ENCODE measurements around the gene ARHGEF28.

Gene ARHGEF28

DNA sequence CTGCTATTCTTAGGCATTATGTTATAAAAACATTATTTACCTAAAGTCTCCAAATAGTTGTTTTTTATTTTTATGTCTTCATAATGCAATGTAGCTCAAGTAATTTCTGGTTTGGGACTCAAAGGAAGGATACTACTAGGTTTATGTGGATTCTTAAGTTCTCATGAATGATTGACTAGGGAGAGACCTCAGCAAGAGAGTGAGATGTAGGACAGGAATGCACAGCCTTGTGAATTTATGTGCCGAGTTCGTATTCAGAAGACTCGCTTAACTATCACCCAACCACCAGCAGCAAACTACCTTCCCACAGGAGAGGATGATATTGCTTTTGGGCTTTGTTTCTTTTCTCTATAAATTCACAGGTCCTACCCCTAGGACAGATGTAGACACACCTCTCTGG, 282.9 kb downstream of the ARHGEF28 start:
- Histone ChIP-seq H3K4me3 (ENCODE audit: low read depth, low read length) (no peak overlapping the region), H3K27ac (ENCODE audit: low read depth, low read length) (no peak overlapping the region), H3K9ac (ENCODE audit: low read length) (no peak overlapping the region), H4K8ac (ENCODE audit: low read depth, low read length) (no peak overlapping the region), H4K12ac (ENCODE audit: low read depth, low read length) (no peak overlapping the region), H3K23ac (ENCODE audit: low read length) (no peak overlapping the region), H2BK120ac (ENCODE audit: insufficient read depth, low read length, poor library complexity) (no peak overlapping the region), H3K18ac (ENCODE audit: low read length) (no peak overlapping the region), H3K9me3 (ENCODE audit: insufficient read depth, low read depth, low read length) (peaks cover 1% of the 10 kb centered on the region), H3K36me3 (ENCODE audit: control insufficient read depth in 1 of 2, insufficient read depth in 2 of 2, low read length in 2 of 2) (no peaks in the 10 kb centered on the region), H3K14ac (ENCODE audit: low read length) (no peak overlapping the region), H3K4me2 (ENCODE audit: low read length) (no peak overlapping the region), H3K79me1 (ENCODE audit: low read length) (no peaks in the 10 kb centered on the region), H3K27me3 (ENCODE audit: insufficient read depth, low read length) (no peaks in the 10 kb centered on the region), H3K4ac (ENCODE audit: low read depth, low read length) (no peak overlapping the region), H2BK5ac (ENCODE audit: low read depth, low read length, poor library complexity) (no peak overlapping the region), H2AK5ac (ENCODE audit: low read length) (no peak overlapping the region), H2BK12ac (ENCODE audit: low read length) (no peak overlapping the region), H2AFZ (ENCODE audit: insufficient read depth, low read length, poor library complexity) (no peak overlapping the region), H4K91ac (ENCODE audit: low read depth, low read length) (no peak overlapping the region), H3K4me1 (ENCODE audit: control insufficient read depth in 1 of 2, insufficient read depth in 2 of 2, low read length in 2 of 2) (no peaks in the 10 kb centered on the region), H3K79me2 (ENCODE audit: control insufficient read depth, insufficient read depth, low read length, poor library complexity) (no peaks in the 10 kb centered on the region)
- DNase-seq, result no peak
- WGBS (ENCODE audit: extremely low coverage, insufficient coverage, insufficient read length), result no CpG with 5 or more reads among the region's 3 CpGs

DNA sequence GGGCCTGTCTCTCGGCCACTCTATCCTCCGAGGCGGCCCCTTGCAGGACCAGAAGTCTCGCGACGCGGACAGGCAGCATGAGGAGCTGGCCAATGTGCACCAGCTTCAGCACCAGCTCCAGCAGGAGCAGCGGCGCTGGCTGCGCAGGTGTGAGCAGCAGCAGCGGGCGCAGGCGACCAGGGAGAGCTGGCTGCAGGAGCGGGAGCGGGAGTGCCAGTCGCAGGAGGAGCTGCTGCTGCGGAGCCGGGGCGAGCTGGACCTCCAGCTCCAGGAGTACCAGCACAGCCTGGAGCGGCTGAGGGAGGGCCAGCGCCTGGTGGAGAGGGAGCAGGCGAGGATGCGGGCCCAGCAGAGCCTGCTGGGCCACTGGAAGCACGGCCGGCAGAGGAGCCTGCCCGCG, 283.5 kb downstream of the ARHGEF28 start:
- no peaks in the 10 kb centered on the region for H3K79me2 ChIP-seq (ENCODE audit: control insufficient read depth, insufficient read depth, low read length, poor library complexity)
- H3K36me3 ChIP-seq (ENCODE audit: control insufficient read depth in 1 of 2, insufficient read depth in 2 of 2, low read length in 2 of 2), result no peaks in the 10 kb centered on the region
- peaks cover 1% of the 10 kb centered on the region for H3K9me3 ChIP-seq (ENCODE audit: insufficient read depth, low read depth, low read length)
- no peak overlapping the region for H2BK5ac ChIP-seq (ENCODE audit: low read depth, low read length, poor library complexity)
- no peak overlapping the region for H3K23ac ChIP-seq (ENCODE audit: low read length)
- no peak overlapping the region for H3K4ac ChIP-seq (ENCODE audit: low read depth, low read length)
- no peak overlapping the region for H3K4me2 ChIP-seq (ENCODE audit: low read length)
- no peak overlapping the region for H2AFZ ChIP-seq (ENCODE audit: insufficient read depth, low read length, poor library complexity)
- H2AK5ac ChIP-seq (ENCODE audit: low read length), result no peak overlapping the region
- H4K91ac ChIP-seq (ENCODE audit: low read depth, low read length), result no peak overlapping the region
- no peaks in the 10 kb centered on the region for H3K27me3 ChIP-seq (ENCODE audit: insufficient read depth, low read length)
- H3K79me1 ChIP-seq (ENCODE audit: low read length), result no peaks in the 10 kb centered on the region
- H3K4me1 ChIP-seq (ENCODE audit: control insufficient read depth in 1 of 2, insufficient read depth in 2 of 2, low read length in 2 of 2), result no peaks in the 10 kb centered on the region
- H3K18ac ChIP-seq (ENCODE audit: low read length), result no peak overlapping the region
- H3K27ac ChIP-seq (ENCODE audit: low read depth, low read length), result no peak overlapping the region
- no peak overlapping the region for H3K14ac ChIP-seq (ENCODE audit: low read length)
- DNase-seq, result no peak
- H3K4me3 ChIP-seq (ENCODE audit: low read depth, low read length), result no peak overlapping the region
- H3K9ac ChIP-seq (ENCODE audit: low read length), result no peak overlapping the region
- no peak overlapping the region for H2BK120ac ChIP-seq (ENCODE audit: insufficient read depth, low read length, poor library complexity)
- no peak overlapping the region for H4K12ac ChIP-seq (ENCODE audit: low read depth, low read length)
- no peak overlapping the region for H4K8ac ChIP-seq (ENCODE audit: low read depth, low read length)
- WGBS (ENCODE audit: extremely low coverage, insufficient coverage, insufficient read length), result no CpG with 5 or more reads among the region's 27 CpGs
- H2BK12ac ChIP-seq (ENCODE audit: low read length), result no peak overlapping the region

DNA sequence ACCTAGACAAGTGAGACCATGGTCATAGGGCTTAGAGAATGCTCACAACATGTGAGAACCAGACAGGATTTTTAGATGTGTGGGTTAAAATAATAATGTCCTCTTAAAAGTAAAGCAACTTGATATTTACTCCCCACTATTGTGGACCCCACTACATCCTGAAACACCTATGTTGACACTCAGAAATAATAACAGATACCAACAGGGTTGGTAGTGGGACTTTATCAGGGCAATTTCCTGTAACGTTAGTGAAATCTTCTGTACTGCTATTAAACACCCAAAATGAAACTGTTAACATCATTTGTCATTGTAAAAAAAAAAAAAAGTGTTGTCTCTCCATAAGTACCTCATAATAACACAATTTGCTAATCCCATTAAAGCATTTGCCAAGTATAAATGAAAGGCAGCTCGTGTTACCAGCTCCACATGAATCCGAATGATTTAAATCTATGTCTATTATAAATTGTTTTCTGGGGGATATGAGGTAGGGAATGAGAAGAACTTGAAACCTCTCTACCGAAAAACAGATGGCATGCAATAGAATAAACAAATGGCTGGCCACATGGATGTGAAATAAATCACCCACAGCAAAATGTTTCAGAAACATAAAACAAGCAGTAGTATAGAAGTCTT, 285.9 kb downstream of the ARHGEF28 start:
- no peak overlapping the region for H3K9ac ChIP-seq (ENCODE audit: low read length)
- H3K4me1 ChIP-seq (ENCODE audit: control insufficient read depth in 1 of 2, insufficient read depth in 2 of 2, low read length in 2 of 2), result no peaks in the 10 kb centered on the region
- H4K12ac ChIP-seq (ENCODE audit: low read depth, low read length), result no peak overlapping the region
- H2AK5ac ChIP-seq (ENCODE audit: low read length), result no peak overlapping the region
- H4K91ac ChIP-seq (ENCODE audit: low read depth, low read length), result no peak overlapping the region
- H3K4ac ChIP-seq (ENCODE audit: low read depth, low read length), result no peak overlapping the region
- H3K23ac ChIP-seq (ENCODE audit: low read length), result no peak overlapping the region
- H3K27ac ChIP-seq (ENCODE audit: low read depth, low read length), result no peak overlapping the region
- no peak overlapping the region for H3K4me2 ChIP-seq (ENCODE audit: low read length)
- no peaks in the 10 kb centered on the region for H3K79me1 ChIP-seq (ENCODE audit: low read length)
- no peak overlapping the region for H3K14ac ChIP-seq (ENCODE audit: low read length)
- no peak overlapping the region for H2AFZ ChIP-seq (ENCODE audit: insufficient read depth, low read length, poor library complexity)
- H3K4me3 ChIP-seq (ENCODE audit: low read depth, low read length), result no peak overlapping the region
- H3K79me2 ChIP-seq (ENCODE audit: control insufficient read depth, insufficient read depth, low read length, poor library complexity), result no peaks in the 10 kb centered on the region
- no peak overlapping the region for H2BK120ac ChIP-seq (ENCODE audit: insufficient read depth, low read length, poor library complexity)
- WGBS (ENCODE audit: extremely low coverage, insufficient coverage, insufficient read length), result no CpG with 5 or more reads among the region's 4 CpGs
- no peak overlapping the region for H2BK12ac ChIP-seq (ENCODE audit: low read length)
- H3K9me3 ChIP-seq (ENCODE audit: insufficient read depth, low read depth, low read length), result peaks cover 1% of the 10 kb centered on the region
- H2BK5ac ChIP-seq (ENCODE audit: low read depth, low read length, poor library complexity), result no peak overlapping the region
- no peaks in the 10 kb centered on the region for H3K27me3 ChIP-seq (ENCODE audit: insufficient read depth, low read length)
- DNase-seq, result no peak
- no peak overlapping the region for H4K8ac ChIP-seq (ENCODE audit: low read depth, low read length)
- H3K18ac ChIP-seq (ENCODE audit: low read length), result no peak overlapping the region
- H3K36me3 ChIP-seq (ENCODE audit: control insufficient read depth in 1 of 2, insufficient read depth in 2 of 2, low read length in 2 of 2), result no peaks in the 10 kb centered on the region

DNA sequence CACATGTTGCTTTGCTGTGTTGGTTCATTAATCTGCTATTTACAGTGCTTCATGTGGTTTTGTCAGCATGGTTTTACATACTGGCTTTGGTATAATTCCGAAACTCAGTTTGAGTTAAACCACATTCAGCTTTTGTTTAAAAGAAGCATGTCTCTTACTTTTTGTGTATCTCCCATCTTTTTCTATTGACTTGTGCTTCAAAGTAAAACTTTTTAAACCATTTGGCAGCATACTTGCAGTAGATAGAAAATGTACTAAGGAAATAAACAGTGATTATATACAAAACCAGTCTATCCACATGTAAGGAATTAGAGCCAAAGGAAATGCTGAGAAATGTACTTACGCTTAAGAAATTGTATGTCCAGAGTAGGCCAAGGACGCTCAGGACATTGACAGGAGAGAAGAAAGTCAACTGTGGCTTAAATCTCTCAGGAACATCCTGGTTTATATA, 286.9 kb downstream of the ARHGEF28 start:
- H3K36me3 ChIP-seq (ENCODE audit: control insufficient read depth in 1 of 2, insufficient read depth in 2 of 2, low read length in 2 of 2), result no peaks in the 10 kb centered on the region
- H4K8ac ChIP-seq (ENCODE audit: low read depth, low read length), result no peak overlapping the region
- no peaks in the 10 kb centered on the region for H3K27me3 ChIP-seq (ENCODE audit: insufficient read depth, low read length)
- H3K79me2 ChIP-seq (ENCODE audit: control insufficient read depth, insufficient read depth, low read length, poor library complexity), result no peaks in the 10 kb centered on the region
- H3K18ac ChIP-seq (ENCODE audit: low read length), result no peak overlapping the region
- H3K14ac ChIP-seq (ENCODE audit: low read length), result no peak overlapping the region
- no peak overlapping the region for H3K4ac ChIP-seq (ENCODE audit: low read depth, low read length)
- H4K12ac ChIP-seq (ENCODE audit: low read depth, low read length), result no peak overlapping the region
- no CpG with 5 or more reads among the region's 3 CpGs for WGBS (ENCODE audit: extremely low coverage, insufficient coverage, insufficient read length)
- H3K9ac ChIP-seq (ENCODE audit: low read length), result no peak overlapping the region
- no peak overlapping the region for H3K4me3 ChIP-seq (ENCODE audit: low read depth, low read length)
- DNase-seq, result no peak
- H3K23ac ChIP-seq (ENCODE audit: low read length), result no peak overlapping the region
- no peak overlapping the region for H3K27ac ChIP-seq (ENCODE audit: low read depth, low read length)
- no peaks in the 10 kb centered on the region for H3K79me1 ChIP-seq (ENCODE audit: low read length)
- H2AK5ac ChIP-seq (ENCODE audit: low read length), result no peak overlapping the region
- no peak overlapping the region for H4K91ac ChIP-seq (ENCODE audit: low read depth, low read length)
- H2AFZ ChIP-seq (ENCODE audit: insufficient read depth, low read length, poor library complexity), result no peak overlapping the region
- no peak overlapping the region for H2BK120ac ChIP-seq (ENCODE audit: insufficient read depth, low read length, poor library complexity)
- no peaks in the 10 kb centered on the region for H3K4me1 ChIP-seq (ENCODE audit: control insufficient read depth in 1 of 2, insufficient read depth in 2 of 2, low read length in 2 of 2)
- H3K4me2 ChIP-seq (ENCODE audit: low read length), result no peak overlapping the region
- H2BK5ac ChIP-seq (ENCODE audit: low read depth, low read length, poor library complexity), result no peak overlapping the region
- H2BK12ac ChIP-seq (ENCODE audit: low read length), result no peak overlapping the region
- H3K9me3 ChIP-seq (ENCODE audit: insufficient read depth, low read depth, low read length), result peaks cover 1% of the 10 kb centered on the region

Data from trophoblast cell (in vitro differentiated cells and primary cell).